ENCODE measurements around the gene COL6A2.

The COL6A2 gene

GRCh38 chr21:46152927-46153246 is 55.0 kb downstream of the COL6A2 start:
- no peak for DNase-seq (ENCODE audit: low read depth)
- peak overlapping the region; percentile 24 for H3K4me3 ChIP-seq (ENCODE audit: low read length)
- TF ChIP-seq CTCF (IDR thresholded peaks at IDR 0.05; ENCODE audit: insufficient read depth, low read depth, low read length, missing control alignments), result no peak

GRCh38 chr21:46153247-46154154 is 55.6 kb downstream of the COL6A2 start:
- H3K4me3 ChIP-seq (ENCODE audit: low read length), result peak overlapping the region; percentile 24
- TF ChIP-seq CTCF (IDR thresholded peaks at IDR 0.05; ENCODE audit: insufficient read depth, low read depth, low read length, missing control alignments), result peak; percentile 75
- peak; percentile 13 for DNase-seq (ENCODE audit: low read depth)

GRCh38 chr21:46154155-46154954 is 56.4 kb downstream of the COL6A2 start:
- no peak for TF ChIP-seq CTCF (IDR thresholded peaks at IDR 0.05; ENCODE audit: insufficient read depth, low read depth, low read length, missing control alignments)
- no peak for DNase-seq (ENCODE audit: low read depth)
- H3K4me3 ChIP-seq (ENCODE audit: low read length), result no peak overlapping the region

GRCh38 chr21:46154955-46155513 is 57.1 kb downstream of the COL6A2 start:
- TF ChIP-seq CTCF (IDR thresholded peaks at IDR 0.05; ENCODE audit: insufficient read depth, low read depth, low read length, missing control alignments), result no peak

GRCh38 chr21:46155514-46156377 is 57.8 kb downstream of the COL6A2 start, which contains the start of gene FTCD:
TSS of gene FTCD (minus strand) at chr21:46155579. CDS start at chr21:46155523, 56 bp downstream.
- DNase-seq (ENCODE audit: low read depth), result no peak
- TF ChIP-seq CTCF (IDR thresholded peaks at IDR 0.05; ENCODE audit: insufficient read depth, low read depth, low read length, missing control alignments), result no peak

More at GRCh38 chr21:46154955-46155513, 57.1 kb downstream of the COL6A2 start:
- H3K4me3 ChIP-seq (ENCODE audit: low read length), result no peak overlapping the region
- DNase-seq (ENCODE audit: low read depth), result no peak

GRCh38 chr21:46156378-46156645 is 58.4 kb downstream of the COL6A2 start:
- TF ChIP-seq CTCF (IDR thresholded peaks at IDR 0.05; ENCODE audit: insufficient read depth, low read depth, low read length, missing control alignments), result no peak
- H3K4me3 ChIP-seq (ENCODE audit: low read length), result no peak overlapping the region
- no peak for DNase-seq (ENCODE audit: low read depth)

More at GRCh38 chr21:46155514-46156377, 57.8 kb downstream of the COL6A2 start, which contains the start of gene FTCD:
- no peak within 1 kb of the TSS for H3K4me3 ChIP-seq (ENCODE audit: low read length)
